Measurements from ENCODE around the gene ARRDC2.

Gene ARRDC2

DNA sequence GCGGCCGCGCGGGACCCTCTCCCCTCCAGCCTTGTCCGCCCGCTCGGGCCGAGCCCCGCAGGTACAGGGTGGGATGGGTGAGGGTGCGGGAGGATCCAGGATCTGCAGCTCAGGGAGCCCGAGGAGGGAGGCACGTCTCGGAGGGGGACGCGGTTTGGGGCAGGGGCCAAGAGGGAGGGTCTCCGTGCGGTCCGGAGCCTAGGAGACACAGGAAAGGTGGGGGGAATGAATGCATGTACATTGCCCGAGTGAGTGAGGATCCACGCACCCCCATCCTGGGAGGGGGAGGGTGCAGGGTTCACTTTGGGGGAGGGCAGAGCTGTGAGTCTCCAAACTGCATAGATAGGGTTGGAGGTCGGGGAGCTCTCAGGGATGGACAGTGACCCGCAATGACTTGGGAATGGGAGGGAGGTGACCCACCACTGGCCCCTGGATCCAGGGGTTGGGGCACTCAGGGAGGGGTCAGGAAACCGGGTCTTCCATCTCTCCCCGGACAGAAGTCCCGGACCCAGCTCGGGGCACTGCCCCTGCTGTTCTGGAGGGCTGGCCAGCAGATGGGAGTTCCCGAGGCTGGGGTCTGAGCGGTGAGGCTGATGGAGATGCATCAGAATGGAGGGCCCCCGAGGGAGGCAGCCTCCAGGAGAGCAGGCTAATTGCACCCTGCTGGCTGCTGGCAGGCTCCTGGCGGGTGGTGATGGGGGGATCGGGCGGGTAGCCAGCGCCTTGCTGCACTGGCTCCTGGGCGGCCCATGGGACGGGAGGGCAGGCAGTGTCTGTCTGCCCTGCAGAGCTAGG is 40.5 kb upstream of the ARRDC2 start:
- no peak overlapping the region for H3K4me3 ChIP-seq (ENCODE audit: control insufficient read depth, low read depth, low read length)
- DNase-seq (ENCODE audit: low read depth), result no peak
- TF ChIP-seq, protein P1, sequence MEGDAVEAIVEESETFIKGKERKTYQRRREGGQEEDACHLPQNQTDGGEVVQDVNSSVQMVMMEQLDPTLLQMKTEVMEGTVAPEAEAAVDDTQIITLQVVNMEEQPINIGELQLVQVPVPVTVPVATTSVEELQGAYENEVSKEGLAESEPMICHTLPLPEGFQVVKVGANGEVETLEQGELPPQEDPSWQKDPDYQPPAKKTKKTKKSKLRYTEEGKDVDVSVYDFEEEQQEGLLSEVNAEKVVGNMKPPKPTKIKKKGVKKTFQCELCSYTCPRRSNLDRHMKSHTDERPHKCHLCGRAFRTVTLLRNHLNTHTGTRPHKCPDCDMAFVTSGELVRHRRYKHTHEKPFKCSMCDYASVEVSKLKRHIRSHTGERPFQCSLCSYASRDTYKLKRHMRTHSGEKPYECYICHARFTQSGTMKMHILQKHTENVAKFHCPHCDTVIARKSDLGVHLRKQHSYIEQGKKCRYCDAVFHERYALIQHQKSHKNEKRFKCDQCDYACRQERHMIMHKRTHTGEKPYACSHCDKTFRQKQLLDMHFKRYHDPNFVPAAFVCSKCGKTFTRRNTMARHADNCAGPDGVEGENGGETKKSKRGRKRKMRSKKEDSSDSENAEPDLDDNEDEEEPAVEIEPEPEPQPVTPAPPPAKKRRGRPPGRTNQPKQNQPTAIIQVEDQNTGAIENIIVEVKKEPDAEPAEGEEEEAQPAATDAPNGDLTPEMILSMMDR (conservative IDR thresholded peaks at IDR 0.05; ENCODE audit: control insufficient read depth, insufficient read depth, low read depth, low read length), result no peak

DNA sequence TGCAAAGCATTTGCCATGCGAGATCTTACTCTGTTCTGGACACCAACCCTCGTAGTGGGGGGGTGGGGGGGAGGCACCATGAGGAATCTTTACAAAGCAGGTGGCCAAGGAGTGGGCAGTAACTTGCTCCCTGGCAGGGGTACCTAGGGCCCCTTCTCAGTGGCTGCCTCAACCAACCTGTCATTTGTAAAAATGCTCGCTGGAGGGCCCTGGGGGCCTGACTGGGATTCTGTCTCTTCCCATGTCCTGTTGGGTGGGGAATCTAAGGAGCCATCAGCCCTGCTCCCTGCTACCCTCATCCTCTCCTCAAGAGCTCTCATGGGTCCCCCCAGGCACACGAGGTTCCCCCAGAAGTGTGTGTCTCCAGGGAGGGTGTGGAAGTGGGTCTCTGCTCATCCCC is 39.6 kb upstream of the ARRDC2 start:
- no peak for DNase-seq (ENCODE audit: low read depth)
- TF ChIP-seq, protein P1 (conservative IDR thresholded peaks at IDR 0.05; ENCODE audit: control insufficient read depth, insufficient read depth, low read depth, low read length), result no peak
- no peak overlapping the region for H3K4me3 ChIP-seq (ENCODE audit: control insufficient read depth, low read depth, low read length)

DNA sequence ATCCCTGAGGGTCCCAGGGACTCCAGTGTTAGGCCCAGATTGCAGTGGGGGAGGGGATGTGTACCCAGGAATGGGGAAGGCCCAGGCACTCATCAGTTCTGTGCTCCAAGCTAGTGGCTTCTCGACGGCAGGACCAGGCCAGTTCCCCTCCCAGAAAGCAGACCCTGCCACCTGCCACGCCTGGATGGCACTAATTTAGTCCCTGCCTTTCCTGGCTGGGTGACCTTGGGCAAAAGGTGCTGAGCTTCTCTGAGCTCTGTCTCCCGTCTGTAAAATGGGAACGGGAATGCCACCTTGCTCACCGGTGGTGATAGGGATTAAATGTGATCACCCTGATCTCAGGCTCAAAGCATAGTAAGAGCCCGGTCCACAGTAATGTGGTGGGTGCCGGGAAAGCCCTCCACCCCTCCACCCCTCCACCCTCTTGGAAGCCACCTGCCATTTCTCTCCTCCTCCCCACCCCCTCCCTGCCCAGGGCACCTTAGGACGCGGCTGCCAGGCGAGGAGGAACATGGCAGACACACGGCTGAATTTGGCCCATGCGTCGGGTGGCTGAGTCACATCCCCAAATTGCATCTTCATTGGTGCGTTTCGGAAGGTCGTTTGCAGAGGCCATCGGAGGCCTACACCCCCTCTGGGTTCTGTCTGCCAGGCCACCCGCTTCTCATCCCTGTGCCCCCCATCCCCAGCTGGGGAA is 38.7 kb upstream of the ARRDC2 start:
- TF ChIP-seq, protein P1 (conservative IDR thresholded peaks at IDR 0.05; ENCODE audit: control insufficient read depth, insufficient read depth, low read depth, low read length), result no peak
- DNase-seq (ENCODE audit: low read depth), result no peak
- no peak overlapping the region for H3K4me3 ChIP-seq (ENCODE audit: control insufficient read depth, low read depth, low read length)

DNA sequence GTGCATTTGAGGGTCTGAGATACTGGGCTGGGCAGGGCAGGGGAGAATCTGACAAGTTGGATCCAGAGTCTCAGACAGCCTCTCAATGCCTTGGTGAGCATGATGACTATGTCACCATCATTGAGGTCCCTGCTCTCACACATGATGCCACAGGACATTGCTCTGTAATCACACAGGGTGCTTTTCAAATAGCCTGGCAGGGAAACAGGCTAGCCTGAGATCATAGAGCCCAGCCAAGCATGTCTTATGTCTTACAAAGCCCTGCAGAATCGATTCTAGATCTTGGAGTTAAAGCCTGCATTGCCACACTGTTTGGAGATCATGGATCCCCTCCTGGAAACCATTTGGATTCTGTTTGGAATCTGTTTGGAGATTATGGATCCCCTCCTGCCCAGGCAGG is 35.7 kb upstream of the ARRDC2 start:
- no peak for DNase-seq (ENCODE audit: low read depth)
- TF ChIP-seq, protein P1 (conservative IDR thresholded peaks at IDR 0.05; ENCODE audit: control insufficient read depth, insufficient read depth, low read depth, low read length), result no peak

DNA sequence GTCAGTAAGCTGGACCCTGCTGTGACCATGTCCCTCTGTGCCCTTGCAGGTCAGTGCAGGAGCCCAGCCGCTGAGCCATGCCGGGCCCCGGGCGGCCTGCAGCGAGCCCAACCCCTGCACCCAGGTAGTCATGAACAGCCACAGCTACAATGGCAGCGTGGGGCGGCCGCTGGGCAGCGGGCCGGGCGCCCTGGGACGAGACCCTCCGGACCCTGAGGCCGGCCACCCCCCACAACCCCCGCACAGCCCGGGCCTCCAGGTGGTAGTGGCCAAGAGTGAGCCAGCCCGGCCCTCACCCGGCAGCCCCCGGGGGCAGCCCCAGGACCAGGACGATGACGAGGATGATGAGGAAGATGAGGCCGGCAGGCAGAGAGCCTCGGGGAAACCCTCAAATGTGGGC is 34.2 kb upstream of the ARRDC2 start:
- DNase-seq (ENCODE audit: low read depth), result no peak

More for the DNA sequence above, 35.7 kb upstream of the ARRDC2 start:
- H3K4me3 ChIP-seq (ENCODE audit: control insufficient read depth, low read depth, low read length), result no peak overlapping the region

DNA sequence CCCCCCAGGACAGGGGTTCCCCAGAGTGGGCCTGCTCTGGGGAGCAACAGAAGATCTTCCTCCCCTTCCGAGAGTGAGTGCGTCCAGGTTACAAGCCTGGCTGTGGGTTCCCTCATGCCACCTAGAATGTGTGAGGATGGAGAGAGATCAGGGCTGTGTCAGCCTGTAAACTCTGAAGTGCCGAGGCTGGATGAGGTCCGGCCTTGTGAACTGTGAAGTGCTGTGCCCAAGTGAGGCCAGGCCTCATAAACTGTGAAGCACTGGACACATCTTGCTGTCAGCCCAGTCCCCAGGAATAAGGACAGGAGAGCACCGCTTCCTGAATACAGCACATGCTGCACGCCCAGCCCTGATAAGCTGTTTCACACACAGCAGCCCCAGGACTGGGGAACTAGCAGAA is 33.4 kb upstream of the ARRDC2 start:
- no peak for DNase-seq (ENCODE audit: low read depth)
- TF ChIP-seq, protein P1 (conservative IDR thresholded peaks at IDR 0.05; ENCODE audit: control insufficient read depth, insufficient read depth, low read depth, low read length), result no peak
- H3K4me3 ChIP-seq (ENCODE audit: control insufficient read depth, low read depth, low read length), result no peak overlapping the region

More for the DNA sequence above, 34.2 kb upstream of the ARRDC2 start:
- TF ChIP-seq, protein P1 (conservative IDR thresholded peaks at IDR 0.05; ENCODE audit: control insufficient read depth, insufficient read depth, low read depth, low read length), result no peak
- H3K4me3 ChIP-seq (ENCODE audit: control insufficient read depth, low read depth, low read length), result no peak overlapping the region
